Neutrophil (primary cell): ENCODE measurements around the gene GHITM.

ENCODE experiments used
- H3K27ac ChIP-seq: fragments of 200-600 bp; sonication (generic); 2 replicates; pipeline ENCODE4 v1.5.1; 2016; ENCODE audit warnings: mild to moderate bottlenecking, moderate library complexity
- H3K27me3 ChIP-seq: fragments of 200-600 bp; sonication (generic); 2 replicates; pipeline ENCODE4 v1.6.0; 2016; ENCODE audit warnings: mild to moderate bottlenecking
- H3K36me3 ChIP-seq: fragments of 200-600 bp; sonication (generic); 2 replicates; pipeline ENCODE4 v1.5.1; 2017
- H3K4me1 ChIP-seq, 2 experiments: fragments of 200-600 bp in 1 of 2; sonication (generic) in 1 of 2; 1 replicate in 1 of 2; 2 replicates in 1 of 2; pipeline versions ENCODE4 v1.5.1 to v1.6.1; 2013 to 2016; ENCODE audit warnings: low read depth in 1 of 2, low read length in 1 of 2, mild to moderate bottlenecking in 1 of 2, moderate library complexity in 1 of 2; ENCODE audit not compliant: control insufficient read depth in 1 of 2, insufficient read depth in 1 of 2
- H3K4me3 ChIP-seq, 2 experiments: fragments of 200-600 bp in 1 of 2; sonication (generic) in 1 of 2; 1 replicate in 1 of 2; 2 replicates in 1 of 2; pipeline ENCODE4 v1.5.1; 2013 to 2016; ENCODE audit warnings: low read depth in 1 of 2, low read length in 1 of 2, mild to moderate bottlenecking in 1 of 2, moderate library complexity in 1 of 2
- H3K9me3 ChIP-seq: fragments of 200-600 bp; sonication (generic); 2 replicates; pipeline ENCODE4 v1.5.1; 2016
- CTCF ChIP-seq: fragments of 200-600 bp; sonication (generic); IDR thresholded peaks from 2 replicates; pipeline ENCODE4 v1.5.1; 2016; ENCODE audit warnings: antibody characterized with exemption

The GHITM gene

GRCh38 chr10:84193327-84193726 lies 54.0 kb downstream of the GHITM start:
- H3K27me3 ChIP-seq = peaks cover 96% of the 10 kb centered on the region

GRCh38 chr10:84193846-84194423 lies 54.6 kb downstream of the GHITM start:
- Histone ChIP-seq H3K4me3 (peak overlapping the region in 1 of 2 experiments; percentile 40), H3K27me3 (peaks cover 97% of the 10 kb centered on the region), H3K27ac (no peak overlapping the region), H3K4me1 (peaks cover 0 to 9% of the 10 kb centered on the region in 2 experiments), H3K9me3 (no peaks in the 10 kb centered on the region), H3K36me3 (no peaks in the 10 kb centered on the region)
- TF ChIP-seq CTCF = no peak

More at GRCh38 chr10:84193327-84193726, 54.0 kb downstream of the GHITM start:
- TF ChIP-seq CTCF = no peak
- Histone ChIP-seq H3K9me3 (no peaks in the 10 kb centered on the region), H3K4me1 (peaks cover 0 to 9% of the 10 kb centered on the region in 2 experiments), H3K4me3 (no peak overlapping the region), H3K27ac (no peak overlapping the region), H3K36me3 (no peaks in the 10 kb centered on the region)

- H3K4me3 ChIP-seq = peak within 1 kb of the TSS in 1 of 2 experiments; percentile 40
- H3K27me3 ChIP-seq = peaks cover 94% of the 10 kb centered on the region
- peaks cover 0 to 9% of the 10 kb centered on the region in 2 experiments for H3K4me1 ChIP-seq
- no peaks in the 10 kb centered on the region for H3K36me3 ChIP-seq
- no peak within 1 kb of the TSS for H3K27ac ChIP-seq
- no peak for TF ChIP-seq CTCF
- H3K9me3 ChIP-seq = no peaks in the 10 kb centered on the region
Measured at GRCh38 chr10:84194424-84195043, 55.2 kb downstream of the GHITM start, which contains the start of gene CDHR1. Gene CDHR1, plus strand, starts transcription at chr10:84194537. Its CDS starts 224 bp downstream, at chr10:84194761.

- no peak overlapping the region for H3K27ac ChIP-seq
- no peak overlapping the region for H3K4me3 ChIP-seq
- no peaks in the 10 kb centered on the region for H3K36me3 ChIP-seq
Measured at GRCh38 chr10:84195044-84195830, 55.9 kb downstream of the GHITM start.

More at GRCh38 chr10:84195044-84195830, 55.9 kb downstream of the GHITM start:
- H3K9me3 ChIP-seq = no peaks in the 10 kb centered on the region
- H3K27me3 ChIP-seq = peaks cover 94% of the 10 kb centered on the region
- peaks cover 0 to 9% of the 10 kb centered on the region in 2 experiments for H3K4me1 ChIP-seq
- no peak for TF ChIP-seq CTCF
